Measurements from ENCODE around the gene SNRPB. TPM values are rescaled to one million over a fixed set of nuclear protein-coding genes. Genes with fewer than 3 reads are reported as not detected.
"Not testable (repeated sequence)": the region's sequence is repeated elsewhere in the genome, so short reads cannot be mapped to it uniquely, and the experiment has no call there.

The SNRPB gene
- total RNA-seq, 4 donors from 2014 or later: 205 to 254 (median 242) TPM

GRCh38 chr20:2507464-2507863, 36.9 kb upstream of the SNRPB start:
- TF ChIP-seq CTCF (IDR thresholded peaks at IDR 0.05): no peak
- no peak for TF ChIP-seq POLR2A (IDR thresholded peaks at IDR 0.05)
- no peak overlapping the region for H3K4me3 ChIP-seq (ENCODE audit: low read depth, poor library complexity, severe bottlenecking)
- WGBS, 2 donors: 68 to 70% methylated on average over 5 of the region's 5 CpGs
- intact Hi-C loops (cut with DNase I; ENCODE audit: low total_unique reads): no loop called here
- no peak for DNase-seq (ENCODE audit: low spot score in 2 of 2)

- intact Hi-C loops (cut with DNase I; ENCODE audit: low total_unique reads); H3K4me3 ChIP-seq (ENCODE audit: low read depth, poor library complexity, severe bottlenecking); DNase-seq (ENCODE audit: low spot score in 2 of 2): not testable (repeated sequence)
- WGBS, 2 donors: 92 to 94% methylated on average over 3 of the region's 5 CpGs
These were observed 35.8 kb upstream of the SNRPB start for GRCh38 chr20:2506426-2506825.

GRCh38 chr20:2504803-2505202, 34.2 kb upstream of the SNRPB start:
- intact Hi-C loops (cut with DNase I; ENCODE audit: low total_unique reads); DNase-seq (ENCODE audit: low spot score in 2 of 2); H3K4me3 ChIP-seq (ENCODE audit: low read depth, poor library complexity, severe bottlenecking): not testable (repeated sequence)
- 87 to 88% methylated on average over 2 of the region's 2 CpGs for WGBS, 2 donors

- intact Hi-C loops (cut with DNase I; ENCODE audit: low total_unique reads); H3K4me3 ChIP-seq (ENCODE audit: low read depth, poor library complexity, severe bottlenecking); DNase-seq (ENCODE audit: low spot score in 2 of 2): not testable (repeated sequence)
- 97 to 98% methylated on average over 2 of the region's 2 CpGs for WGBS, 2 donors
These were observed 32.3 kb upstream of the SNRPB start for GRCh38 chr20:2502808-2503384.

GRCh38 chr20:2485661-2486060, 15.1 kb upstream of the SNRPB start:
- intact Hi-C loops (cut with DNase I; ENCODE audit: low total_unique reads): no loop called here
- 59 to 75% methylated on average over 4 of the region's 4 CpGs for WGBS, 2 donors
- DNase-seq (ENCODE audit: low spot score in 2 of 2): no peak

GRCh38 chr20:2485080-2485479, 14.5 kb upstream of the SNRPB start:
- TF ChIP-seq POLR2A (IDR thresholded peaks at IDR 0.05) (no peak), CTCF (IDR thresholded peaks at IDR 0.05) (no peak)
- no peak for DNase-seq (ENCODE audit: low spot score in 2 of 2)
- intact Hi-C loops (cut with DNase I; ENCODE audit: low total_unique reads): no loop called here
- no peak overlapping the region for H3K4me3 ChIP-seq (ENCODE audit: low read depth, poor library complexity, severe bottlenecking)
- 91 to 97% methylated on average over 2 of the region's 2 CpGs for WGBS, 2 donors

More at GRCh38 chr20:2485661-2486060, 15.1 kb upstream of the SNRPB start:
- TF ChIP-seq CTCF (IDR thresholded peaks at IDR 0.05) (no peak), POLR2A (IDR thresholded peaks at IDR 0.05) (no peak)
- no peak overlapping the region for H3K4me3 ChIP-seq (ENCODE audit: low read depth, poor library complexity, severe bottlenecking)

- WGBS, 2 donors: 94 to 96% methylated on average over 12 of the region's 12 CpGs
These were observed 12.9 kb upstream of the SNRPB start for GRCh38 chr20:2483504-2483903.

More at GRCh38 chr20:2483504-2483903, 12.9 kb upstream of the SNRPB start:
- no peak for DNase-seq (ENCODE audit: low spot score in 2 of 2)
- TF ChIP-seq CTCF (IDR thresholded peaks at IDR 0.05): no peak
- no peak for TF ChIP-seq POLR2A (IDR thresholded peaks at IDR 0.05)
- no peak overlapping the region for H3K4me3 ChIP-seq (ENCODE audit: low read depth, poor library complexity, severe bottlenecking)
- intact Hi-C loops (cut with DNase I; ENCODE audit: low total_unique reads): no loop called here
